ENCODE results near the gene AKAP6.

DNA sequence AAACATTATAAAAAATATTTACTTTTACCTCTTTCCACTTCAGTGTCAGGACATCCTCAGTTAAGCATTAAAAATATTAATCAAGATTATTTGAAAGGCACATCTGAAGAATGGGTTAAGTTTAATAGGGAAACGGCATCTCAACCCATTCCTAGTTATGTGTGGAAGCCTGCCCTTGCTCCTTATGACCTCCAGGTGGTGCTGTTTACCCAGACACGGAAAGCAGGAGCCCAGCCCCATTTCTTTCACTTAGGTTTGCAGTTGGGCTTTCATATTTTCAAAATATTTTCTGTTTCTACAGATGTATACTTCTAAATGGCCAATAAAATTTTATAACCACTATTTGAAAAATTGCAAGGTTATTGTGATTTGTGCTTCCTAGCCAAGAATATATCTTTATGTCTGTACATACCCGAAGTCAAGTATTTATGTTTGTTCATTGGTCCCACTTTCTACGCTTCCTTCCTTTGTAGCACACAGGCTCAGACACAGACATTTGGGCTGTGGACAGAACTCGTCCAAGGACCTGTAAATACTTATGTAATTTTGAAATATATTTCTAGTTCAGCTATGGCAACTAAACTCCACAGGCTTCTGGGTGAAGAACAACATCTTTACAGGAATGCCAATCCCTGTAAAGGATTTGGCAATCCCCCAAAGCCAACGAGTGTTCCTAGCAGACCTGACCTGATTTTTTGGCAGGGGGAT, 247.1 kb downstream of the AKAP6 start:
- TF ChIP-seq CTCF (IDR thresholded peaks at IDR 0.05) (peak; percentile 84 to 94 (median 89)), POLR2A (IDR thresholded peaks at IDR 0.05) (no peak)
